ENCODE data around the gene SCYGR1.

The SCYGR1 gene

DNA sequence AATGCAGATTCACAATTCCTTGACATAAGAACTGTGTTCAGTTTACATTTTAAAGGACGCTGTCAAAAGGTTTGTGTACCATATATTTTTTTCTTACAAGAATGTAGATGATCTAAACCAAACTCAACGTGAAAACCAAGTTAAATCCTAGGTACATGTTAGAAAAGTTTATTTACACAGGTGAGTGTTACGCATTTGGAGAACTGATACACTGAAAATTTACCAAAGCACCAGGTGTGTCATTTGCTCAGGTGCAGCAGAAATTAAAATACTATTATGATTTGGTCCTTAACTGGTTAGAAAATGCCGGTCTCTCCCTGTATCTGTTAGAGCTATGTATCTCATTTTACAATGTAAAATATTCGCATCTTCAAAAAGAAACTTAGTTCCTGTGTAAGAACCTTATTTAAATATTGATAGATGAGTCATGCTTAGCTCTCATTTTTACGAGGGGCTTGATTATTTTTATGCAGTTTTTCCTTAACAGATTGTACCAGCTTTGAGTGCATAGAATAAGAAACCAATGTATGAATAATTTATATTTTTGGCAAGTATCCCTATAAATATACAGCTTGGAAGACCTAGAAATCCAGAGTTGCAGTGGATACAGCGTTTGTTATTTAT is 37.6 kb downstream of the SCYGR1 start:
- no peak for TF ChIP-seq POLR2AphosphoS5 (IDR thresholded peaks at IDR 0.05; ENCODE audit: low read depth, low read length)
- no peak for TF ChIP-seq SIN3A (IDR thresholded peaks at IDR 0.05; ENCODE audit: borderline replicate concordance, insufficient read depth, low read length)
- TF ChIP-seq TAF1 (IDR thresholded peaks at IDR 0.05; ENCODE audit: borderline replicate concordance, insufficient read depth, low read length), result no peak
- TF ChIP-seq, protein P1, sequence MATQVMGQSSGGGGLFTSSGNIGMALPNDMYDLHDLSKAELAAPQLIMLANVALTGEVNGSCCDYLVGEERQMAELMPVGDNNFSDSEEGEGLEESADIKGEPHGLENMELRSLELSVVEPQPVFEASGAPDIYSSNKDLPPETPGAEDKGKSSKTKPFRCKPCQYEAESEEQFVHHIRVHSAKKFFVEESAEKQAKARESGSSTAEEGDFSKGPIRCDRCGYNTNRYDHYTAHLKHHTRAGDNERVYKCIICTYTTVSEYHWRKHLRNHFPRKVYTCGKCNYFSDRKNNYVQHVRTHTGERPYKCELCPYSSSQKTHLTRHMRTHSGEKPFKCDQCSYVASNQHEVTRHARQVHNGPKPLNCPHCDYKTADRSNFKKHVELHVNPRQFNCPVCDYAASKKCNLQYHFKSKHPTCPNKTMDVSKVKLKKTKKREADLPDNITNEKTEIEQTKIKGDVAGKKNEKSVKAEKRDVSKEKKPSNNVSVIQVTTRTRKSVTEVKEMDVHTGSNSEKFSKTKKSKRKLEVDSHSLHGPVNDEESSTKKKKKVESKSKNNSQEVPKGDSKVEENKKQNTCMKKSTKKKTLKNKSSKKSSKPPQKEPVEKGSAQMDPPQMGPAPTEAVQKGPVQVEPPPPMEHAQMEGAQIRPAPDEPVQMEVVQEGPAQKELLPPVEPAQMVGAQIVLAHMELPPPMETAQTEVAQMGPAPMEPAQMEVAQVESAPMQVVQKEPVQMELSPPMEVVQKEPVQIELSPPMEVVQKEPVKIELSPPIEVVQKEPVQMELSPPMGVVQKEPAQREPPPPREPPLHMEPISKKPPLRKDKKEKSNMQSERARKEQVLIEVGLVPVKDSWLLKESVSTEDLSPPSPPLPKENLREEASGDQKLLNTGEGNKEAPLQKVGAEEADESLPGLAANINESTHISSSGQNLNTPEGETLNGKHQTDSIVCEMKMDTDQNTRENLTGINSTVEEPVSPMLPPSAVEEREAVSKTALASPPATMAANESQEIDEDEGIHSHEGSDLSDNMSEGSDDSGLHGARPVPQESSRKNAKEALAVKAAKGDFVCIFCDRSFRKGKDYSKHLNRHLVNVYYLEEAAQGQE (IDR thresholded peaks at IDR 0.05; ENCODE audit: insufficient read depth in 1 of 2, low read depth in 2 of 2, low read length in 2 of 2), result no peak
- no peak for TF ChIP-seq FOXP2 (optimal IDR thresholded peaks at IDR 0.05; ENCODE audit: borderline replicate concordance, extremely low read depth, extremely low read length, insufficient read depth)

DNA sequence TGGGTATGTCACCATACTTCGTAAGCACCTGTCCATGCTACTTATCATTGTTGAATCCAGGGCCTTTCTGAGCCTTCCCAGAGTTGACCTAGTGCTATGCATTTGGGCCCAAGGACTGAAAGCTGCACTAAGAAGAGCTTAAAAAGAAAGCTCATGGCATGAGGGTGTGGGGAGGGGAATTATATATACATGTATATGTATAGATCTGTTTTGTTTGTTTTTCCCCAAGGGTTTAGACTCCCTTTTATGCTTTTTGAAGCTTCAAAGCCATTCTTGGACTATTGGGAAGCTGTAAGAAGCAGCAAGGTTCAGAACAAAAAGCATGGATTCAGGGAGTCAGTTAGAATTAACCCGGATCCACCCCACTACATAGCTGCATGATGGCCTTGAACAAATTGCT is 39.4 kb downstream of the SCYGR1 start:
- no peak for TF ChIP-seq SIN3A (IDR thresholded peaks at IDR 0.05; ENCODE audit: borderline replicate concordance, insufficient read depth, low read length)
- no peak for TF ChIP-seq FOXP2 (optimal IDR thresholded peaks at IDR 0.05; ENCODE audit: borderline replicate concordance, extremely low read depth, extremely low read length, insufficient read depth)
- TF ChIP-seq POLR2AphosphoS5 (IDR thresholded peaks at IDR 0.05; ENCODE audit: low read depth, low read length), result no peak
- TF ChIP-seq, protein P1 (IDR thresholded peaks at IDR 0.05; ENCODE audit: insufficient read depth in 1 of 2, low read depth in 2 of 2, low read length in 2 of 2), result no peak
- TF ChIP-seq TAF1 (IDR thresholded peaks at IDR 0.05; ENCODE audit: borderline replicate concordance, insufficient read depth, low read length), result no peak

DNA sequence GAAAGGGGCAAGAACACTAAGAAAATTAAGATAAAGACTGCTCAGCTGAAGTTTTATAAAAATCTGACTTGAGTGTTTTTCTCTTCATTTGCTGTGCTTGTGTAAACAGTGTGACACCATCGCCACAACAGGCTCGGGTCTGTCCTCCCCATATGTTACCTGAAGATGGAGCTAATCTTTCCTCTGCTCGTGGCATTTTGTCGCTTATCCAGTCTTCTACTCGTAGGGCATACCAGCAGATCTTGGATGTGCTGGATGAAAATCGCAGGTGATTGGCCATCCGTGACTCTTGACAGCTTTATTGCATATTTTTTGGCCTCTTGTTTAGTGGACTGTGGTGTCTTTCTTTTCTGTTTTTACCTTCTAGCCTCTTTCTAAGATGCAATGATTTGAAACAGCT is 40.6 kb downstream of the SCYGR1 start:
- TF ChIP-seq POLR2AphosphoS5 (IDR thresholded peaks at IDR 0.05; ENCODE audit: low read depth, low read length) (no peak), SIN3A (IDR thresholded peaks at IDR 0.05; ENCODE audit: borderline replicate concordance, insufficient read depth, low read length) (no peak), TAF1 (IDR thresholded peaks at IDR 0.05; ENCODE audit: borderline replicate concordance, insufficient read depth, low read length) (no peak), FOXP2 (optimal IDR thresholded peaks at IDR 0.05; ENCODE audit: borderline replicate concordance, extremely low read depth, extremely low read length, insufficient read depth) (no peak)
- TF ChIP-seq, protein P1 (IDR thresholded peaks at IDR 0.05; ENCODE audit: insufficient read depth in 1 of 2, low read depth in 2 of 2, low read length in 2 of 2), result no peak

DNA sequence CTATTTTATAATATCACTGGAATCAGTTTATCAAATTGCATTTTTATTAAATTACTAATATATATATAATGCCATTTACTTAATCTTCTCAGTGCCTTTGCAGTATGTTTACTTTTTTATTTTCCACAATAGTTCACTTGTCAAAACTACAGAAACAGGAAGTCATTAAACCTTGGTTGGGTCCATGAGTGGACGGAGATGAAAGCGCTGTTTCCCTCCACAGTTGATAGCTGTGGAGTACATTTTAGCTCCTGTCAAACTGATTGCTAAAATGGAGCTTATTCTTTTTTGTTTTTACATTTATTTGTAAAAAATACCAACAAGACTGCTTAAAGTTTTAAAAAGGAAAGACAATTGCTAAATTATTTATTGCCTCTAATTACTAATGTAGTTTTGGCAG is 43.5 kb downstream of the SCYGR1 start:
- TF ChIP-seq SIN3A (IDR thresholded peaks at IDR 0.05; ENCODE audit: borderline replicate concordance, insufficient read depth, low read length) (no peak), FOXP2 (optimal IDR thresholded peaks at IDR 0.05; ENCODE audit: borderline replicate concordance, extremely low read depth, extremely low read length, insufficient read depth) (no peak), POLR2AphosphoS5 (IDR thresholded peaks at IDR 0.05; ENCODE audit: low read depth, low read length) (no peak), TAF1 (IDR thresholded peaks at IDR 0.05; ENCODE audit: borderline replicate concordance, insufficient read depth, low read length) (no peak)
- TF ChIP-seq, protein P1 (IDR thresholded peaks at IDR 0.05; ENCODE audit: insufficient read depth in 1 of 2, low read depth in 2 of 2, low read length in 2 of 2), result no peak
